Effector memory CD8-positive, alpha-beta T cell (primary cell): ENCODE measurements around the gene IFI44.

Experiments
- ATAC-seq: fragments of 150-1000 bp; cut with Tn5 transposase; replicated peaks from 2 replicates; pipeline ENCODE4 v1.10.0; 2021; ENCODE audit warnings: mild to moderate bottlenecking, moderate library complexity
- DNase-seq, 3 experiments: peaks; one replicate each; pipeline ENCODE4 v3.0.0; 2021
- H3K27ac Mint-ChIP-seq, 2 donors: one replicate each; pipeline ENCODE4 v1.8.0; 2022; ENCODE audit warnings: mild to moderate bottlenecking in 2 of 2, mixed read lengths in 2 of 2, moderate library complexity in 2 of 2
- H3K27me3 Mint-ChIP-seq, 2 donors: one replicate each; pipeline ENCODE4 v1.8.0; 2022; ENCODE audit warnings: mixed read lengths in 2 of 2
- H3K36me3 Mint-ChIP-seq: one replicate; pipeline ENCODE4 v1.8.0; 2022; ENCODE audit warnings: mild to moderate bottlenecking, moderate library complexity, mixed read lengths; ENCODE audit not compliant: insufficient read depth
- H3K4me1 Mint-ChIP-seq, 2 donors: one replicate each; pipeline ENCODE4 v1.8.0; 2022; ENCODE audit warnings: low read depth in 2 of 2, mixed read lengths in 2 of 2
- H3K4me3 Mint-ChIP-seq, 2 donors: one replicate each; pipeline ENCODE4 v1.8.0; 2022; ENCODE audit warnings: mild to moderate bottlenecking in 2 of 2, mixed read lengths in 2 of 2, moderate library complexity in 2 of 2
- H3K9me3 Mint-ChIP-seq, 2 donors: one replicate each; pipeline ENCODE4 v1.8.0; 2022; ENCODE audit warnings: mixed read lengths in 2 of 2

The IFI44 gene

DNA sequence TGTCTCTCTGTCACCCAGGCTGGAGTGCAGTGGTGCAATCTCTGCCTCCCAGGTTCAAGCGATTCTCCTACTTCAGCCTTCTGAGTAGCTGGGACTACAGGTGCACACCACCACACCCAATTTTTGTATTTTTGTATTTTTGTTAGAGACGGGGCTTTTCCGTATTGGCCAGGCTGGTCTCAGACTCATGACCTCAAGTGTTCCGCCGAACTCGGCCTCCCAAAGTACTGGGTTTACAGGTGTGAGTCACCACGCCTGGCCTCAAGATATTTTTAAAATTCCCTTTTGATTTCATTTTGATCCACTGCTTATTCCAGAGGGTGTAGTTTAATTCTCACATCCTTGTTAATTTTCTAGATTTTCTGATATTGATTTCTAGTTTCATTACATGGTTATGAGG, 25.6 kb upstream of the IFI44 start:
- DNase-seq = no peak
- Mint-ChIP-seq H3K9me3 (no peaks in the 10 kb centered on the region), H3K27me3 (no peaks in the 10 kb centered on the region), H3K36me3 (peaks cover 13% of the 10 kb centered on the region), H3K27ac (no peak overlapping the region), H3K4me3 (peak overlapping the region; percentile 33 to 37), H3K4me1 (peaks cover 18 to 42% of the 10 kb centered on the region in 2 donors)
- no peak for ATAC-seq

DNA sequence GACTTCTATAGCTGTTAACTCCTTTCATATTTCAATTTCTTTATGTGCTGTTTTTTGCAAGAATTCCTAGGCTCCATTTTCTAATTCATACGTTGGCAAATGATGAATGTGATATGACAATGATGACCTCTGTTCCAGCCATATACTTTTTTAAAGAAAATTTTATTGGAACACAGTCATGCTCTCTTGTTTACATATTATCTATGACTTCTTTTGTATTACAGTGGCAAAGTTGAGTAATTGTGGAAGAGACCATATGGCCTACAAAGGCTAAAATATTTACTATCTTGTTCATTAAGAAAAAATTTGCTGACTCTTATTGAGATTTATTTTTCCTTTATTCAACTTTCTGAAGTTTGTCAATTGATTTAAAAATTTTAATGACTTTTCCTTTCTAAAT, 22.3 kb upstream of the IFI44 start:
- no peaks in the 10 kb centered on the region for H3K36me3 Mint-ChIP-seq

DNA sequence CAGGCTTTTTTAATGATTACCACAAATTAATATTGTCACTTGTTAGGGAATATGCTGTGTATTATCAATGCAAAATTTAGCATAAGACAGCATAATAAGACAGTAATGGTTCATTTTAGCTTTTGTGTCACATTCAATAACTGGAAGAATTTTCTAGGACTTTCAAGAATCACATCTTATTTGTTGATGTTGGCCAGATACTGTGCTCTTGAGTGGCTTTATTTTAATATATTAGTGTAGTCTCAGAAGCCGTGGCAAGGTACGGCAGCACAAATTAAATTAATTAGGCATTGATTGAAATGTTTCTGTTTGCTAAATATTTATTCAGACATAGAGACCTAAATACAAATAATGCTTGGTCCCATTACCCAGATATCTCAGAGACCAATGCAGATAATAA, 19.0 kb upstream of the IFI44 start:
- no peak overlapping the region for H3K27ac Mint-ChIP-seq
- H3K4me3 Mint-ChIP-seq = no peak overlapping the region
- H3K27me3 Mint-ChIP-seq = no peaks in the 10 kb centered on the region
- ATAC-seq (no peak), DNase-seq (no peak)
- H3K4me1 Mint-ChIP-seq = peaks cover 2 to 4% of the 10 kb centered on the region in 2 donors
- no peaks in the 10 kb centered on the region for H3K36me3 Mint-ChIP-seq
- H3K9me3 Mint-ChIP-seq = no peaks in the 10 kb centered on the region

More for the DNA sequence above, 22.3 kb upstream of the IFI44 start:
- no peak for DNase-seq
- H3K9me3 Mint-ChIP-seq = no peaks in the 10 kb centered on the region
- peaks cover 4 to 23% of the 10 kb centered on the region in 2 donors for H3K4me1 Mint-ChIP-seq
- H3K27ac Mint-ChIP-seq = no peak overlapping the region
- no peaks in the 10 kb centered on the region for H3K27me3 Mint-ChIP-seq
- H3K4me3 Mint-ChIP-seq = no peak overlapping the region
- no peak for ATAC-seq

DNA sequence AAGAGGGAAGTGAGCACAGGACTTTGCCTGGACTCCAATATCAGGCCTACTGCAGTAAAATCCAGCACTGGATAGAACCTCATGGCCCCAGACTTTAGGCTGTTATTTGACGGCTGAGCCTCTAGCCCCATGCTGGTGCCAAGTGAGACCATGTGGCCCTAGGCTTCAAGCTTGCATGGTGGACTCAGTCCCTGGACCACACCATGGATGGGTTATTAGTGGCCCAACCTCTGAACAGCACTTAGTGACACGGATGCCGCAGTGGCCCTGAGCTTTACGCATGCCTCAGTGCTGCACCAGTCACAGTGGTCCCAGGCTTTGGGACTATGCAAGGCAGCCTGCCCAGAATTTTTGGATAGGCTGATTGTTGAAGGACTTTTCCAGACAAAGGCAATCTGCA, 16.4 kb upstream of the IFI44 start:
- H3K4me3 Mint-ChIP-seq = no peak overlapping the region
- H3K36me3 Mint-ChIP-seq = no peaks in the 10 kb centered on the region
- peaks cover 0 to 2% of the 10 kb centered on the region in 2 donors for H3K4me1 Mint-ChIP-seq
- ATAC-seq (no peak), DNase-seq (no peak)
- no peaks in the 10 kb centered on the region for H3K27me3 Mint-ChIP-seq
- H3K27ac Mint-ChIP-seq = no peak overlapping the region
- no peaks in the 10 kb centered on the region for H3K9me3 Mint-ChIP-seq

DNA sequence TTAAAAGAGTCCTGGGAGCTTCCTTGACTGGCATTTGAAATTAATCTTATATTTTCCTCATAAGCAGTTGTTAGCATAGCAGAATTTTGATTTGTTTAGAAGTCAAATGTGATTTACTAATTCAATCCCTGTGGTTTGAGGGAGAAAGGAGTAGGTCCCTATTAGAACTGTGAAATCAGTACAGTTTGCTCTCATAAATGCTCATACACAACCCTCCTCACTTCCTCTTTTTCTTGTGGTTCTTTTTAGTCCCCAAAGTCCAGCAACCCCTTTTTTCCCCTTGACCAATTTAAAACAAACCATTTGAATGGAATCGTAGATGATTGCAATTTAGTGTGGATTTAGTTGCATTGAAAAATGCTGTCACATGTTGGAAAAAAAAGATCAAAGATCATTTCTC, 9.2 kb upstream of the IFI44 start:
- ATAC-seq (no peak), DNase-seq (no peak)
- H3K4me1 Mint-ChIP-seq = peaks cover 14 to 16% of the 10 kb centered on the region in 2 donors
- no peaks in the 10 kb centered on the region for H3K36me3 Mint-ChIP-seq
- H3K27me3 Mint-ChIP-seq = no peaks in the 10 kb centered on the region
- H3K27ac Mint-ChIP-seq = no peak overlapping the region
- H3K9me3 Mint-ChIP-seq = peaks cover 0 to 5% of the 10 kb centered on the region in 2 donors
- no peak overlapping the region for H3K4me3 Mint-ChIP-seq

DNA sequence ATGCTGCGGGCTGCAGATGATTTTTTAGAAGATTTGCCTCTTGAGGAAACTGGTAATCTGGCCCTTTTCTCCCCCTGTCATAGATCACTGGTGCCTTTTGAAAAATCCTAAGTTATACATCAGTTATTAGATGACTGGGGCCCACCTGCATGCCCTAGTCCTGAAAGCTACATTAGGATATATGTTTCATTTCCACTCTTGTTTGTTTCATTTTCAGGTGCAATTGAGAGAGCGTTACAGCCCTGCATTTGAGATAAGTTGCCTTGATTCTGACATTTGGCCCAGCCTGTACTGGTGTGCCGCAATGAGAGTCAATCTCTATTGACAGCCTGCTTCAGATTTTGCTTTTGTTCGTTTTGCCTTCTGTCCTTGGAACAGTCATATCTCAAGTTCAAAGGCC, 8.1 kb upstream of the IFI44 start:
- no peaks in the 10 kb centered on the region for H3K36me3 Mint-ChIP-seq
- H3K27me3 Mint-ChIP-seq = no peaks in the 10 kb centered on the region
- H3K4me1 Mint-ChIP-seq = peaks cover 21 to 26% of the 10 kb centered on the region in 2 donors
- peaks cover 0 to 5% of the 10 kb centered on the region in 2 donors for H3K9me3 Mint-ChIP-seq
- no peak overlapping the region for H3K4me3 Mint-ChIP-seq
- no peak for ATAC-seq
- H3K27ac Mint-ChIP-seq = no peak overlapping the region
- DNase-seq = no peak

DNA sequence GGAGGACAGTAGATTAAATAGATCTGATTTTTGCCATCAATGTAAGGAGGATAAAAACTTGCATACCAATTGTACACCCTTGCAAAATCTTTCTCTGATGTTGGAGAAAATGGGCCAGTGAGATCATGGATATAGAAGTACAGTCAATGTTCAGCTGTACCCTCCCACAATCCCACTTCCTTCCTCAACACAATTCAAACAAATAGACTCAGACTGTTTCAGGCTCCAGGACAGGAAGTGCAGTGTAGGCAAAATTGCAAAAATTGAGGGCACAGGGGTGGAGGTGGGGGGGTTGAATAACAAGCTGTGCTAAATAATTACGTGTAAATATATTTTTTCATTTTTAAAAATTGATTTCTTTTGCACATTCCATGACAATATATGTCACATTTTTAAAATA, 3.9 kb upstream of the IFI44 start:
- Mint-ChIP-seq H3K36me3 (no peaks in the 10 kb centered on the region), H3K4me1 (peaks cover 33 to 41% of the 10 kb centered on the region in 2 donors), H3K9me3 (peaks cover 0 to 5% of the 10 kb centered on the region in 2 donors), H3K27me3 (no peaks in the 10 kb centered on the region), H3K27ac (peak overlapping the region; percentile 27 to 59), H3K4me3 (peak overlapping the region; percentile 18 to 49)
- DNase-seq = peak in 1 of 3 experiments; percentile 13
- ATAC-seq = peak; percentile 77

DNA sequence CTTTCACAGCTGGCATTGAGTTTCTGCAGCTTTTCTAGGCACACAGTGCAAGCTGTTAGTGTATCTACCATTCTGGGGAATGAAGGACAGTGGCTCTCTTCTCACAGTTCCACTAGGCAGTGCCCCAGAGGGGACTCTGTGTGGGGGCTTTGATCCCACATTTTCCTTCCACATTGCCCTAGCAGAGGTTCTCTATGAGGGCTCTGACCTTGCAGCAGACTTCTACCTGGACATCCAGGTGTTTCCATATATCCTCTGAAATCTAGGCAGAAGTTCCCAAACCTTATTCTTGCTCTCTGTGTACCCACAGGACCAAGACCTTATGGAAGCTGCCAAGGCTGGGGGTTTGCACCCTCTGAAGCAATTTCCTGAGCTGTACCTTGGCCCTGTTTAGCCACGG, 2.4 kb upstream of the IFI44 start:
- ATAC-seq (no peak), DNase-seq (no peak)
- Mint-ChIP-seq H3K9me3 (peaks cover 0 to 5% of the 10 kb centered on the region in 2 donors), H3K27me3 (no peaks in the 10 kb centered on the region), H3K4me1 (peaks cover 36 to 54% of the 10 kb centered on the region in 2 donors), H3K27ac (peak overlapping the region; percentile 27 to 94), H3K36me3 (no peaks in the 10 kb centered on the region), H3K4me3 (peak overlapping the region in 1 of 2 donors; percentile 4)

DNA sequence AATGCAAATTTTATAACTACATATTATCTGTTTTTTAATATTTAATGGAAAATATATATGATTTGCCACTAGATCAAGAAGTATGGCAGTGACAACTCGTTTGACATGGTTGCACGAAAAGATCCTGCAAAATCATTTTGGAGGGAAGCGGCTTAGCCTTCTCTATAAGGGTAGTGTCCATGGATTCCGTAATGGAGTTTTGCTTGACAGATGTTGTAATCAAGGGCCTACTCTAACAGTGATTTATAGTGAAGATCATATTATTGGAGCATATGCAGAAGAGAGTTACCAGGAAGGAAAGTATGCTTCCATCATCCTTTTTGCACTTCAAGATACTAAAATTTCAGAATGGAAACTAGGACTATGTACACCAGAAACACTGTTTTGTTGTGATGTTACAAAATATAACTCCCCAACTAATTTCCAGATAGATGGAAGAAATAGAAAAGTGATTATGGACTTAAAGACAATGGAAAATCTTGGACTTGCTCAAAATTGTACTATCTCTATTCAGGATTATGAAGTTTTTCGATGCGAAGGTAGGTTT, 556 bp downstream of the IFI44 start:
- ATAC-seq (no peak), DNase-seq (no peak)
- Mint-ChIP-seq H3K4me3 (peak overlapping the region; percentile 88 to 89), H3K27me3 (no peaks in the 10 kb centered on the region), H3K36me3 (peaks cover 6% of the 10 kb centered on the region), H3K4me1 (peaks cover 32 to 54% of the 10 kb centered on the region in 2 donors), H3K9me3 (no peaks in the 10 kb centered on the region), H3K27ac (peak overlapping the region; percentile 90 to 94)

DNA sequence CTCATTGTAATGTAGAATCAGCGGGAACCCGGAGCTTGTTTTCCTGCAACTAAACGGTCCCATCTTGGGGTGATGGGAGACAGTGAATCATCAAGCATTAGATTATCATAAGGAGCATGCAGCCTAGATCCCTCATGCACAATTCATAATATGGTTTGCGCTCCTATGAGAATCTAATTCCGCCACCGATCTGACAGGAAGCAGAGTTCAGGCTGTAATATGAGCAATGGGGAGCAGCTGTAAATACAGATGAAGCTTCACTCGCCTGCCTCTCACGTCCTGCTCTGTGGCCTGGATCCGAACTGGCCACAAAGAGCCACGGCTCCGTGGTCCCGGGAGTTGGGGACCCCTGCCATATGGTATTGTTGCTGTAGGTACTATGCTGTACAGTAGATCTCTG, 1.6 kb downstream of the IFI44 start:
- ATAC-seq (peak; percentile 47), DNase-seq (peak in 1 of 3 experiments; percentile 16)
- Mint-ChIP-seq H3K4me1 (peaks cover 24 to 43% of the 10 kb centered on the region in 2 donors), H3K9me3 (no peaks in the 10 kb centered on the region), H3K27me3 (no peaks in the 10 kb centered on the region), H3K36me3 (peaks cover 15% of the 10 kb centered on the region), H3K4me3 (peak overlapping the region; percentile 88 to 89), H3K27ac (peak overlapping the region; percentile 90 to 94)

DNA sequence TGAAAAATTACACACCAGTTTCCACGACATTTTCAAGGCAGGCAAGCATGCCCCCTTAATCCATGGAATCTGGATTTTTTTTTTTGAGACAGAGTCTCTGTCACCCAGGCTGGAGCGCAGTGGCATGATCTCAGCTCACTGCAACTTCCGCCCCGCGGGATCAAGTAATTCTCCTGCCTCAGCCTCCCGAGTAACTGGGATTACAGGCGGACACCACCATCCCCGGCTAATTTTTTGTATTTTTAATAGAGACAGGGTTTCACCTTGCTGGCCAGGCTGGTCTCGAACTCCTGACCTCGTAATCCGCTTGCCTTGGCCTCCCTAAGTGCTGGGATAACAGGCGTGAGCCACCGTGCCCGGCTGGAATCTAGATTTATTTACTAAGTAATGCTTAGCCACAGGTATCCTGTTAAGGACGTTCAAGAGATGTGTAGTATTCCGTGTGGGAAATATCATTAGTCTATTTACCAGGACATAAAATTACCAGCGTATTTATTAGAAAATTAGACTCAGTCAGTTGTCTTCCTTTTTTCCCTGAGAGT, 2.5 kb downstream of the IFI44 start:
- H3K9me3 Mint-ChIP-seq = no peaks in the 10 kb centered on the region
- ATAC-seq (no peak), DNase-seq (no peak)
- no peaks in the 10 kb centered on the region for H3K27me3 Mint-ChIP-seq
- peaks cover 16 to 37% of the 10 kb centered on the region in 2 donors for H3K4me1 Mint-ChIP-seq
- H3K4me3 Mint-ChIP-seq = peak overlapping the region; percentile 88 to 89
- H3K36me3 Mint-ChIP-seq = peaks cover 18% of the 10 kb centered on the region
- peak overlapping the region; percentile 90 to 94 for H3K27ac Mint-ChIP-seq

DNA sequence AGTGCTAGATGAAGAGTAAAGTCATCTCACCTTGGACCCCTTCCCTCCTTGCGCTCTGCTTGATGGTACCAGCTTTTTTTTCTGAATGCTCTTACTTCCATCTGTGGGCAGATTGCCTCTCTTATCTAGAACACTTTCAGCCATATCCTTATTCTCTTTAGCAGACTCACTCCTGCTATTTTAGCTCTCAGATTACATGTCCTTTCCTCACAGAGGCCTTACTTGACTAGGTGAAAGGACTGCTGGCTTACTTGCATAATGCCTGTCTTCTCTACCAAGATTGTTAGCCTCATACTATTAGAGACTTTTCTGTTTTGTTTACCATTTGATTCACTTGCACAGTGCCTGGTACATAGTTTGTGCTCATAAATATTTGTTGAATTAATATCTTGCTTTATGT, 9.3 kb downstream of the IFI44 start:
- Mint-ChIP-seq H3K36me3 (peaks cover 66% of the 10 kb centered on the region), H3K4me3 (no peak overlapping the region), H3K27ac (peak overlapping the region in 1 of 2 donors; percentile 67), H3K4me1 (peaks cover 6 to 8% of the 10 kb centered on the region in 2 donors), H3K9me3 (no peaks in the 10 kb centered on the region), H3K27me3 (no peaks in the 10 kb centered on the region)
- ATAC-seq = no peak
- no peak for DNase-seq

DNA sequence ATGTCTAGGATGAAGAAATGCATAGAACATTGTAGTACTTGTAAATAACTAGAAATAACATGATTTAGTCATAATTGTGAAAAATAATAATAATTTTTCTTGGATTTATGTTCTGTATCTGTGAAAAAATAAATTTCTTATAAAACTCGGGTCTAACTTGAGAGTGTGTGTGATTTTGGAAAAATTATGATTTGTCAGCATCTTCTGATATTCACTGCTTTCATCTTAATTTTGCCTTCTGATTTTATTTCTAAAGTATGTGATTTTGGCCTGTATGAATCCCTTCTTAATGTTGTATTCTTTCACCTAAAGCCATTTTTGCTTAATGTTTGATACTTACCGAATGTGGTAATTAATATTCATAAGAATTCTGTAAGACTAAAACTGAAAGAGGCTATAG, 14.3 kb downstream of the IFI44 start:
- Mint-ChIP-seq H3K4me1 (peaks cover 2 to 3% of the 10 kb centered on the region in 2 donors), H3K9me3 (no peaks in the 10 kb centered on the region), H3K4me3 (no peak overlapping the region), H3K27ac (peak overlapping the region in 1 of 2 donors; percentile 15), H3K27me3 (no peaks in the 10 kb centered on the region), H3K36me3 (peaks cover 38% of the 10 kb centered on the region)
- DNase-seq (no peak), ATAC-seq (no peak)

DNA sequence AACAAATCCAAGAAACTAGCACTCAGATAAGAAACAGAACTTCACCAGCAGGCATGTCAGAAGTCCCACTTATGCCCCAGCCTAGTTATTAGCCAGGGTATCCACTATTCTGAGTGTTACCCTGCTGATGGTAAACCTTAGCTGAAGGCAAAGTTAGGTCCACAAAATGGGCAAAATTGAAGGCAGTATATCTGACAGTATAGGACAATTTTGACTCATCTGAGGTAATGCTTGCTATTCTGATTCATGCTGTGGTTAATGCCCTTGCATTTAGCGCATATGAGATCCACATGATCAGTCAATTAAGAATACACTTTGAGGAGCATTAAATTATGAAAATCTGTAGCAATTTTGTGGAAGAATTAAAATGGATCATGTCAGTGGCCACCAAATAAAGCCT, 15.1 kb downstream of the IFI44 start:
- H3K36me3 Mint-ChIP-seq = peaks cover 30% of the 10 kb centered on the region
- DNase-seq (no peak), ATAC-seq (no peak)
- H3K27ac Mint-ChIP-seq = no peak overlapping the region
- no peaks in the 10 kb centered on the region for H3K27me3 Mint-ChIP-seq
- H3K9me3 Mint-ChIP-seq = no peaks in the 10 kb centered on the region
- H3K4me3 Mint-ChIP-seq = no peak overlapping the region
- no peaks in the 10 kb centered on the region for H3K4me1 Mint-ChIP-seq
